Nephron (organoid): ENCODE data around the gene DDX31.

ENCODE experiments used
- H3K27ac Mint-ChIP-seq, 3 experiments: 2 replicates each; pipeline ENCODE4 v1.8.0; 2020; ENCODE audit warnings: mixed read lengths in 3 of 3, mild to moderate bottlenecking in 2 of 3, moderate library complexity in 1 of 3
- H3K27me3 Mint-ChIP-seq: 2 replicates; pipeline ENCODE4 v1.8.0; 2021; ENCODE audit warnings: low read depth, mild to moderate bottlenecking, moderate library complexity, mixed read lengths
- H3K36me3 Mint-ChIP-seq: 2 replicates; pipeline ENCODE4 v1.8.0; 2020; ENCODE audit warnings: low read depth, mixed read lengths
- H3K4me1 Mint-ChIP-seq: 2 replicates; pipeline ENCODE4 v1.8.0; 2020; ENCODE audit warnings: mixed read lengths
- H3K4me3 Mint-ChIP-seq, 3 experiments: 2 replicates each; pipeline ENCODE4 v1.8.0; 2020; ENCODE audit warnings: mild to moderate bottlenecking in 3 of 3, mixed read lengths in 3 of 3, moderate library complexity in 2 of 3
- H3K9me3 Mint-ChIP-seq: 2 replicates; pipeline ENCODE4 v1.8.0; 2020; ENCODE audit warnings: mixed read lengths
- CTCF ChIP-seq, 3 experiments: fragments of 200-600 bp; sonication (generic); IDR thresholded peaks; one replicate each; pipeline ENCODE4 v1.5.0; 2021; ENCODE audit warnings: antibody characterized with exemption in 3 of 3; ENCODE audit not compliant: unreplicated experiment in 3 of 3

The DDX31 gene

GRCh38 chr9:132602207-132602606 is 67.6 kb downstream of the DDX31 start:
- Mint-ChIP-seq H3K9me3 (no peaks in the 10 kb centered on the region), H3K36me3 (peaks cover 45% of the 10 kb centered on the region), H3K4me3 (no peak overlapping the region), H3K27me3 (no peaks in the 10 kb centered on the region), H3K4me1 (peaks cover 5% of the 10 kb centered on the region), H3K27ac (no peak overlapping the region)
- no peak for TF ChIP-seq CTCF (IDR thresholded peaks at IDR 0.05; ENCODE audit: unreplicated experiment in 3 of 3)

- peaks cover 3% of the 10 kb centered on the region for H3K27me3 Mint-ChIP-seq
Observed at GRCh38 chr9:132600326-132600984, 69.3 kb downstream of the DDX31 start.

GRCh38 chr9:132597073-132597775 is 72.6 kb downstream of the DDX31 start:
- no peak for TF ChIP-seq CTCF (IDR thresholded peaks at IDR 0.05; ENCODE audit: unreplicated experiment in 3 of 3)
- Mint-ChIP-seq H3K27me3 (peaks cover 33% of the 10 kb centered on the region), H3K4me3 (no peak overlapping the region), H3K36me3 (peaks cover 50% of the 10 kb centered on the region), H3K27ac (no peak overlapping the region), H3K9me3 (no peaks in the 10 kb centered on the region), H3K4me1 (no peaks in the 10 kb centered on the region)

More at GRCh38 chr9:132600326-132600984, 69.3 kb downstream of the DDX31 start:
- TF ChIP-seq CTCF (IDR thresholded peaks at IDR 0.05; ENCODE audit: unreplicated experiment in 3 of 3) = no peak
- Mint-ChIP-seq H3K9me3 (no peaks in the 10 kb centered on the region), H3K27ac (no peak overlapping the region), H3K4me1 (peaks cover 5% of the 10 kb centered on the region), H3K4me3 (no peak overlapping the region), H3K36me3 (peaks cover 53% of the 10 kb centered on the region)

GRCh38 chr9:132596200-132596599 is 73.6 kb downstream of the DDX31 start:
- Mint-ChIP-seq H3K27ac (no peak overlapping the region), H3K27me3 (peaks cover 43% of the 10 kb centered on the region), H3K4me1 (peaks cover 3% of the 10 kb centered on the region), H3K36me3 (peaks cover 50% of the 10 kb centered on the region), H3K4me3 (no peak overlapping the region), H3K9me3 (no peaks in the 10 kb centered on the region)
- no peak for TF ChIP-seq CTCF (IDR thresholded peaks at IDR 0.05; ENCODE audit: unreplicated experiment in 3 of 3)

- Mint-ChIP-seq H3K4me1 (peaks cover 5% of the 10 kb centered on the region), H3K36me3 (peaks cover 42% of the 10 kb centered on the region), H3K9me3 (no peaks in the 10 kb centered on the region)
Observed at GRCh38 chr9:132595319-132595718, 74.5 kb downstream of the DDX31 start.

More at GRCh38 chr9:132595319-132595718, 74.5 kb downstream of the DDX31 start:
- no peak overlapping the region for H3K4me3 Mint-ChIP-seq
- H3K27ac Mint-ChIP-seq = no peak overlapping the region
- no peak for TF ChIP-seq CTCF (IDR thresholded peaks at IDR 0.05; ENCODE audit: unreplicated experiment in 3 of 3)
- H3K27me3 Mint-ChIP-seq = peaks cover 51% of the 10 kb centered on the region
